ENCODE results near the gene ITM2B.

ITM2B gene

DNA sequence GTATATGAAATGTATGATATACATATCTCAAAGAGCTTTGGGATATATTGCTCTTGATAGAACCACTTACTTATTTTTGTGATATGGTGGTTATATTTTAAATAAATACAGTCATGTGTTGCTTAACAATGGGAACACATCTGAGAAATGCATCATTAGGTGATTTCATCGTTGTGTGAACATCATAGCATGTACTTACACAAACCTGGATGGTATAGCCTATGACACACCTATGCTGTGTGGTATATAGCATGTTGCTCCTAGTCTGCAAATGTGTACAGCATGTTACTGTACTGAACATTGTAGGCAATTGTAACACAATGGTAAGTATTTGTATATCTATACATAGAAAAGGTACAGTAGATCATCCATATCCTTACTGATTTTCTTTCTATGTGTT, 78.2 kb downstream of the ITM2B start:
- no peak for DNase-seq (ENCODE audit: low read depth)

DNA sequence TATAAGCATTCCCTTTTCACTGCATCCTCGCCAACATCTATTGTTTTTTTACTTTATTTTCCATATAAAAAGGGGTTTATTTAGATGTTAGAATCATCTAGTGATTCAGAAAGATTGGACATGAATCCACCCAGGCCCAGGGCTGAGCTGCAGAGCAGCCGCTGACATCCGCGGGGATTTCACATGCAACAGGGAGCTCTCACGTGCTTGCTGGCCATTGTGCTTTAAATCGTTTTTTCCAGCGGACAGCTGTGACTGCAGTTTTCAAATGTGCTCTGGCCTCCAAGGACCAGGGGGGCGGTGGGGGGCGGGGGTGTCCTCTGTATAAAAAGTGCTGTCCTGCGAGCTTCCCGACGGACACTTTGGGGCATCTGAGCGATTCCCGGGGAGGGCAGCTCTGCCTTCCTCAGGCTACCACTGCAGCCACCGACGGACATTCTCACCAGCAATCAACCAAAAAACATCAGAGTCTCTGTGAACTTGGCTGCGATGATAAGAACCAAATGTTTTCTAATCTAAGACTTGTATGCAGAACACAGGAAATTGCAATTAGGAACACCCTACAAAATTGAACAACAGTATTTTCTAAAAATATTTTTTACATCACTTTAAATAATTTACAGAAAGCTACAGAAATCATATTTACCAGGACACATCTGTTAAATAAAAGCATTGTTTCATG, 83.1 kb downstream of the ITM2B start:
- DNase-seq (ENCODE audit: low read depth), result no peak

DNA sequence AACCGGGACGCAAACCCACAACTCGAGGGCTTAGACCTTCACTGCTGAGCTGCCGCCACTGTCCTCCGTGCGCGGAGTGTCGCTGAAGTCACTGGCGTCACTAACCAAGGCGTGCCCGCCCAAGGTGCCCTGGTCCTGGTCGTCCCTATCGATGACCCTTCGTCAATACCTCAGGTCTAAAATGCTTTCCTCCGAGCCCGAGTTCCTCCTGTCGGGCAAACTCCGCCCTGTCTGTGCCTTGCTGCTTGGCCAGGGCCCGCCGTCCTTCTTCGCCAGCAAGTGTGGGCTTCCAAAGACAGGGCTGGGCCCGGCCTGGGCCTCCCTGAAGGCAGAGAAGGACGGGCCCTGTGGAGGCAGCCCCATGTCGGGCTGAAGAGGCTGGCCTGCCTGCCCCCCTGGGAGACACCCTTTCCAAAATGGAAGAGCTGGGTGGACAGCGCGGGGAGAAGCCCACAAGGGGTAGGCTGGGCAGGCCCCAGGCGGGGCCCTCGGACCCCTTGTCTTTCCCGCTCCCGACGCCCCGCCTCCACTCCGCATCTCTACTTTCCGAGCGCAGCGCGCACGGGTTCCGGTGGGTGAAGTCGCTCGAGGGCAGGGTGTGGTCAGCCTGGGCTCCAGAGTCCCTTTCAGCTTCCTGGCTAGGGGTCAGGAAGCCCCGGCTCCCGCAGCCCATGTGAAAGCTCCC, 84.0 kb downstream of the ITM2B start:
- DNase-seq (ENCODE audit: low read depth), result no peak

DNA sequence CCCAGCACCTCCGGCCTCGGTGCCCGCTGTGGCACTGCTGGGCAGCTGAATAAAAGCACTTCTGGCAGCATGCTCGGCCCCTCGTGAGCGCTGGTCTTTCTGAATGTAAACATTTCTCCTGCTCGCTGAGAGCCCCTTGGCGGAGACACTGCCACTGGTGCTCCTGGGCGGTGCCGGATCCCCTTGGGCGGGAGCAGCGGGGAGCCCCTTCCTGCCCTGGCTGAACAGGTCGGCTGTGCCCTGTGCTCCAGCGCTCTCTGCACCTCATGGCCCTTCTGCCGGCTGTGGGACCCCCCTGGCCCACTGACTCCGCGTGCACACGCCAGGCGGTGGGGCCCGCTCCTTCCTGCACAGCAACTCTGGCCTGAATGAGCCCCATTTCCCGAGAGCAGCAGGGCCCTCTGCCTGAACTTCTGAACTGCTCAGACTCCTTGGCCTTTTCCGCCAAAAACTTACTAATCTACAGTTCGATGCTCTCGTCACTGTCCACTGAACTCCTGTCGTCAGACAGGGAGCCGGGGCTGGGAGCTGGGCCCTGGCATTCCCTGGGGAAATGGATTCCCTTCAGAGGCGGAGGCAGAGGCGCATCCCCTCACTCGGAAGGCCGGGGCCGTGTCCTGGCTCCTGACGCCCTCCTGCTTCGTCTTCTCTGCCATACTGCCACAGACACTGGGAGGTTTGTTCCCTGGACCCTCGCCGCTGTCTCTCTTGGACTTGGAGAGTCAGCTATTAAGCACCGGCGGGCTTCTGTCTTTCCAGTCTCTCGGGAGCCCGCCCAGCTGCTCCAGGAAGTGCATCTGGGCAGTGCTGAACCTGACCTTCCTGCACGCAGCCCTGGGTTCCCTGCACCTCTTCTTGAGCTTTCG, 84.7 kb downstream of the ITM2B start:
- no peak for DNase-seq (ENCODE audit: low read depth)

DNA sequence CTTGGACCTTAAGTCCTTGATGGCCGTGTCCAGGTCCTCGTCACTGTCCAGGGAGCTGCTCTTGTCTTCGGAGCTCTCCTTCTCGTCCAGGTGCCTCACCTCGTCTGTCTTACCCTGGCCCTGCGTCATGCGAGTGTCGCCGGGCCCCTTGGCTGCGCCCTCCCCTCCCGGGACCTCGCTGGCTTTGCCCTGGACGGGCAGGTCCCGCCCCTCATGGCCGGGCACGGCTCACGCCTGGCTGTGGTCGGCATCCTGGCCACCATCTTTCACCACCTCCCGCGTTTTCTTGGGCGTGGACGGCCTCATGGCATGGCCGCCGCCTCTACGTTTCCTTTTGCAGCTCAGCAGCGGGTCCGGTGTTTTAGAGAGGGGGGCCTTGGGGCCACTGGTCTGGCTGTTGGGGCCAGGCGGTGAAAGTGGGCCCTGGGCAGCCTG, 85.4 kb downstream of the ITM2B start:
- no peak for DNase-seq (ENCODE audit: low read depth)

DNA sequence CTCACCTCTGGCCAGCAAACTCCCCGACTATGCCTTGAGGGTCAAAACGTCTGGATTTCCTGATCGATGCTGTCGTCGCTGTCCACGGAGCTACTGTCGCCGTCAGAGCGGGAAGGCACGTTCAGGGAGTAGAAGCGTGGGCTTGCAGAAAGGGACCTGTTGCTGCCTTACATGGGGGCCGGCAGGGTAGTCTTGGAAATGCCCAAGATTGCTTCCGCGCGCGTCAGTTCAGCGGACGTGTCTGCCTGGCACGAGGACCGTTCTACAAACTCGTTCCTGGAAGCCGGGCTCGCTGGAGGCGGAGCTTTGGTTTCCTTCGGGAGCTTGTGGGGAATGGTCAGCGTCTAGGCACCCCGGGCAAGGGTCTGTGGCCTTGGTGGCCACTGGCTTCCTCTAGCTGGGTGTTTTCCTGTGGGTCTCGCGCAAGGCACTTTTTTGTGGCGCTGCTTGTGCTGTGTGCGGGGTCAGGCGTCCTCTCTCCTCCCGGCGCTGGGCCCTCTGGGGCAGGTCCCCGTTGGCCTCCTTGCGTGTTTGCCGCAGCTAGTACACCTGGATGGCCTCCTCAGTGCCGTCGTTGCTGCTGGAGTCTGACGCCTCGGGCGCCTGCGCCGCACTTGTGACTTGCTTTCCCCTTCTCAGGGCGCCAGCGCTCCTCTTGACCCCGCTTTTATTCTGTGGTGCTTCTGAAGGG, 86.0 kb downstream of the ITM2B start:
- DNase-seq (ENCODE audit: low read depth), result no peak
